ENCODE results near the gene RELN.
"Not testable (repeated sequence)": the region's sequence is repeated elsewhere in the genome, so short reads cannot be mapped to it uniquely, and the experiment has no call there.

Gene RELN

DNA sequence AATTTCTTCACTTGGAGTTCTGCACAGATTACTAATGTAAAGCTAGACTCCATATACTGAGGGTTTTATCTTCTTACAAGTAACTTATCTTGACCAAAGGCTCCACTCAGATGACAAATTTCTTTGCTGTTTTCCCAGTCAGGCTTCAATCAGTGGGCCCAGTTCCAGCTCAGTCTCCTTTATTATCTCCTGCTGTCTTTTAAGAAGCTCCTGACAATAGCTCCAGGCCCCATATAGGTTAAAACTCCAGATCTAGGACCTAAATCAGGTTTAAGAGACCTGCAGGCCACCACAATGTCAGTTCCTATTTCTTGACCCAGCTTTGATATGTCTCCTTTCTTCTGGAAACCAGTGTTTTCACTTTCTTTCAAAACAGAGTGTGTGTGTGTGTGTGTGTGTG, 165.2 kb downstream of the RELN start:
- no peak for DNase-seq

GRCh38 chr7:103823084-103823483, 166.4 kb downstream of the RELN start:
- DNase-seq, result no peak

DNA sequence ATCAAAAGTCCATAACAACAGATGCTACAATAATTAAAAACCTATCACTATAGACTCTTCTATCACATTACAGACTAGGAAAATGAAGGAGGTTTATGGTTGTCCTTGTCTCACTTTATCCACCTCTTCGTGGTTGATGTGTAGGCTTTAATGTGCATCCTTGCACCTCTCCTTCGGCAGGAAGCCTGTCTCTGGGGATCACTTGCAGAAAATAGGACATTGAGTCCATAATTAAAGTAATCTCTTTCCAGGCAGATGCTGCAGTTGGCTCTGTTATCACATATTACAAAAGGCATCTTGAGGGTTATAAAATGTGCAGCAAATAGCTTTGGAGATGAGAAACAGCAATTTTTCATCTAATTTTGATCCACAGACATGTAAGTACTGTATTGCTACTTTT, 168.4 kb downstream of the RELN start:
- no peak for DNase-seq

GRCh38 chr7:103815972-103816371, 173.5 kb downstream of the RELN start:
- not testable (repeated sequence) for DNase-seq

- no peak for DNase-seq
Observed at GRCh38 chr7:103813970-103814369, 175.5 kb downstream of the RELN start.

DNA sequence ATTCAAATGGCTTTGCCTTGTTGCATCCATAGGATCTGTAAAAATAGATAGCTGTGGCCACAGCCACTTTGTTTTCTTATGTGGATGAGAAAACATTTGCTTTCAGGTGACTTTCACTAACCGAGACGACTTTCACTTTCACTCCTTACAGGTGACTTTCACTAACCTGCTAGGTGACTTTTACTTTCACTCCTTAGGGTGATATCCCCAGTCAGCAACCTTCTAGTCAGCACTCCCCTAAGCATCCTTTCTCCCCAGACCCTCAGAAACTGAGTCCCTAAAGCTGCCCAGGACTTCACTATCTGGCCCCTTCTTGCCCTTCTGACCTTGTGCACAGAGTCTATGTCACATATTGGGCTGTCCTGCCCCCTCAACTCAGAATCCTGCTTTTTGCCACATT, 177.5 kb downstream of the RELN start:
- no peak for DNase-seq

- no peak for DNase-seq
Observed at GRCh38 chr7:103811290-103811689, 178.2 kb downstream of the RELN start.

- DNase-seq, result no peak
Observed at GRCh38 chr7:103810112-103810744, 179.2 kb downstream of the RELN start.

DNA sequence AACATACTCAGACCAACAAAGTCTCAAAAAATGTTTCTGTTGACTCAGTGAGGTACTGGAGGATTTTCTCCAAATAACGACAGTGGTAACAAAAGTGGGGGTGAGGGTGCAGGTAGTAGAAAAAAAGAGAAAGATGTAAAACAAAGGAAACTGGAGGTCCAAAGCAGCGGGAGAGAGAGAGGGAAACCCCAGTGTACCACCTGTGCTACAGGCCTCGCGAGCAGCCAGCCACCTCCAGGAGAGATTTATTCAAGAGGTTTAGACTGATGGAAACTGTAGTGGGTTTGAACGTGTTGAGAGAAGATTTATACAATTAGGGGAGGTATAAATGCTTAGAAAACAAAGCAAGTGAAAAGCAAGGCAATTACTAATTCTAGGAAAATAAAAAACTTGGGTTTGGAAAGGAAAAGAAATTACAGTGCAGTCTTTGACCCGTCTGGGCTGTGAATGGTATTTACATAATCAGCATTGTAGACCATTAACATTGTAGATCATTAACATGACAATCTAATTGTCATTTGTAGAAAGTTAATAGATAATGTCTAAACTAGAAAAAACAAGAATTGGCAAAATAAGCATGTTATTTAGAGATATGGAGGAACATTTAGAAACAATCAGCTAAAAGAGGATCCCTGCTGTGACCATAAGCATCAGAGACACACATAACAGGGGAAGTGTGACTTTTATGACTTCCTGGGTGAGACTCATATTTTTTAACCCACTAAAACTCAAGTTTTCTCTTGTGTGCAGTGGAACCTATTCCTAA, 180.0 kb downstream of the RELN start:
- no peak for DNase-seq

DNA sequence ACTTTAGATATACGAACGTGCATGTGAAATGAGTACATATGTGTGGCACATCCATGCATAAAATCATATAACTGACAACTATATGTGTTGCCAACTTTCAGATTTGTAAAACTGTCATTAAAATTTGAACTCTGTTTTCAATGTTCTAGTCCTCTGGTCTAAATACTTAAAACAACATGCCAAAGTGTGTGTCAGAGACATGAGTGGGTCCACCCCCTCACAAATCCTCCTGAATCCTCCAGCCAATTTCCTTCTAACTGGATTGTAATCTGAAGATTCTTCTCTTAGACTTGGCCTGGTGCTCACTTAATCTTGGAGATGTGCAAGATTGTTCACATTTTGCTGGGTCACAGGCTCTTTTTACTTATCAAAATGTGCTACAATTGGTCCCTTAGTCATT, 184.1 kb downstream of the RELN start:
- DNase-seq, result no peak

DNA sequence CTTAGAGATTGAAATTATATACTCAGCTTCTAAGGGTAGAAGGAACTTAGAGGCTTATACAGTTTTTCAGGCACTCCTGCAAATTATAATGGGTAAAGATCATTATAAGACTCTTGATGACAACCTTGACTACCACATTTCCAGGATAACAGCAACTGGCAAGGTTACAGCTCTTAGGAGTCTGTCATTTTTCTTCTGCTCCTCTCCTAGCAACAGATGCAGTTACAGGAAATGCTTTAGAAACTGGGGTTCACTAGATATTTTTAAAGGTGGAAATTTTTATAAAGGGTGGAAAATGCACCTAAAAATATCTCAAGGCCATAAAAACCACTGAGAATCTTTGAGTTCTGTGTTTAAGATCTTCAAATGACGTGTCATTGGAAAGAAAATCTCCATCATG, 185.8 kb downstream of the RELN start:
- DNase-seq, result no peak

DNA sequence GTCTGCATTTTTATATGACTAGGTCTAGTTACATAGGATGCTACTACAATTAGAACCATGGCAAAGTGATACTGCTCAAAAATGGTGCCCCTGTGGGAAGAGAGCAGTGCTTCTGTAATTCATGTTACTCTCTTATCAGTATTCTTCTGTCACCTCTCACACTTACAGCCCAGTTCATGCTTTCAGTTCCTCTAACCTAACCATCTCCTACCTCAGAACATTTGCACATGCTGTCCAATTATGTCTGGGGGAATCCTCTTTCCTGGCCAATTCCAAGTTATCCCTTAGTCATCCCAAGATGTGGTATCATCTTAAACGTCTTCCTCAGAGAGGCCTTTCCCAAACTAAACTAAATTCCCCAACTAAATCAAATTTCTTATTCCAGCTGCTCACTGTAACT, 190.2 kb downstream of the RELN start:
- no peak for DNase-seq

DNA sequence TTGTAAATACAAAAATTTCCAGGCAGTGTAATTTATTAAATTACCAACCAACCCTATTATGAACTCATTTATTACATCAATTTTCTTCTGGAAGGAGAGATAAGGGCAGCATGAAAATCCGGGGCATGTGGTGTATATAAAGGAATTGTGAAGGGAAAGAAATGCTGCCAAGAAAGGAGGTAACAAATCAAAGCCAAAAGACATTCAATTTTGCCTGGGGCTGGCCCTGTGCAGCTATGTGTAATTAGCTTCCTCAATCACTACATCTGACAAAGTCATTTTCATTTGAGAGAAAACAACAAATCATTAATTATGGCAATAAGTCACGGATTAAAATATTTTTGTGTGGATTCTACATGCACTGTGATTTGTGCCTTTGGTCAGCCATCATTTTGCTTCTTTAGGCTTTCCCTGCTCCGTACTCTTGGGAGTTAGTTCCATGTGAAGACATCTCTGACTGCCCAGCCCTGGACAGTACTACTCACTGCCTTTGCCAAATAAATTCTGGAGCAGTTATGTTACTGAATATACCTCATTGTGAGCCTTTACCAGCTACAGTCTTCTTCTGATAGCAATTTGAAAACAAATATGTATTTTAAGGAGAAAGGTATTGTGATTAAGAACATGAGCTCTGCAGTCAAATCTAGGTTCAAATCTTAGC, 191.7 kb downstream of the RELN start:
- no peak for DNase-seq

DNA sequence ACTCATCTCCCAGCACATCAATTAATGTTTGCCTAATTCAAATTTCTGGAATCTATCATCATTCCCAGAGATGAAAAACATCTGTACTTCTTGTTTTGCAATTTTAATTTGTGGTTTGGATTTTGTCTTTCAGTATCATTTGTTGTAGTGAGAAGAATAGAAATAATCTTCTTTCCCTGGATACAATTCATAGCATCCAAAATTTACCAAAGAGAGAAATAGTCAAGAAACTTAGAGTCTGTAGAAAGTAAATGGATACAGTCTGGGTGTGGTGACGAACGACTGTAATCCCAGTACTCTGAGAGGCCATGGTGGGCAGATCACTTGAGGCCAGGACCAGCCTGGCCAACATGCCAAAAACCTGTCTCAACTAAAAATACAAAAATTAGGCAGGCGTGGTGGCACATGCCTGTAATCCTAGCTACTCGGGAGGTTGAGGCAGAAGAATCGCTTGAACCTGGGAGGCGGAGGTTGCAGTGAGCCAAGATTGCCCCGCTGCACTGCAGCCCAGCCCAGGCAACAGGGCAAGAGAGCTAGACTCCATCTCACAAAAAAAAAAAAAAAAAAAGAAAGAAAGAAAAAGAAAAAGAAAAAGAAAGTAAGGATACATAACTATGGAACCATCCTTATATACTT, 193.0 kb downstream of the RELN start:
- no peak for DNase-seq

- no peak for DNase-seq
Observed at GRCh38 chr7:103795787-103796186, 193.7 kb downstream of the RELN start.

GRCh38 chr7:103795107-103795506, 194.4 kb downstream of the RELN start:
- DNase-seq, result no peak

DNA sequence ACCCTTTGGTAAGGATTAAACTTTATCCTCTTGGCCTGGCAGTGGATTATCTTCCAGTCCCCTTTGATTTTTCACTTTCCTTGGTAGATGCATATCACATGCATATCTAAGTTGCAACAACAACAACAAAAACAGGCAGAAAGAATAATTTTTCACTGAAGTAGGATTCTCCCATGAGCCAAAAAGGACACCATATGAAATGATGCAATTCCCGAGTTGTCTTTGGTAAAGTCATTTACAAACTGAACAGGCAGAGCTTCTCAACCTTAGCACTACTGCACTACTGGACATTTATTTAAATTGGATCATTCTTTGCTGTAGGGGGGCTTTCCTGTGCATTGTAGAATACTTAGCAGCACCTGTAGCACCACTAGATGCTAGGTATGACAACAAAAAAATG, 195.0 kb downstream of the RELN start:
- no peak for DNase-seq

GRCh38 chr7:103793614-103794013, 195.8 kb downstream of the RELN start:
- no peak for DNase-seq

GRCh38 chr7:103791894-103792293, 197.6 kb downstream of the RELN start:
- no peak for DNase-seq

- DNase-seq, result not testable (repeated sequence)
Observed at GRCh38 chr7:103787041-103787440, 202.4 kb downstream of the RELN start.

DNA sequence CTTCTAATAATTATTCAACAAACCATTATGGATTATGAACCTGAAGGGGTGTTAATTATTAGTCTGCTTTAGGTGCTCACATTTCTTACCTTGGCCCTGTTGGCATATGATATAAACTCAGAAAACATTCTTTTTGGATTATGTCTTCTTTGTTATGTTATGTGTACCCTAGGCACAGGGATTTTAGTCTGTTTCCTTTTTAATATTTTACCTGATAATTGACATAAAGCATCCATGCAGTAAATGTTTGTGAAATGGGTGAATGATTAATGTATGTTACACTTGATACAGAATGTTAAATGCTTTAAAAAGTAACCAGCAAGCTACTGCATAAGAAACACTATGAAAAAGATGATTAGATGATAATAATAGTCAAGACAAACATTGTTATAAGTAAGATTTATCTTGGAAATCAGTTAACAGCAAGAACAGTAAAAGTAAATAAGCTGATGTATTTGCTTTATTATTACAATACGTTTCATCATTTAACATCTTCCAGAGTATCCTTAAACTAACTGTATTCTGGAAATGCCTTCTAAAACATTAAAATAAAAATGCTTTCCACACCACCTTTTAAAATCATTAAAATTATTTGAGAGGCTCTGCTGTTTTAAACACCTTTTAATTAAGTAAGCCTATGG, 204.7 kb downstream of the RELN start:
- no peak for DNase-seq

DNA sequence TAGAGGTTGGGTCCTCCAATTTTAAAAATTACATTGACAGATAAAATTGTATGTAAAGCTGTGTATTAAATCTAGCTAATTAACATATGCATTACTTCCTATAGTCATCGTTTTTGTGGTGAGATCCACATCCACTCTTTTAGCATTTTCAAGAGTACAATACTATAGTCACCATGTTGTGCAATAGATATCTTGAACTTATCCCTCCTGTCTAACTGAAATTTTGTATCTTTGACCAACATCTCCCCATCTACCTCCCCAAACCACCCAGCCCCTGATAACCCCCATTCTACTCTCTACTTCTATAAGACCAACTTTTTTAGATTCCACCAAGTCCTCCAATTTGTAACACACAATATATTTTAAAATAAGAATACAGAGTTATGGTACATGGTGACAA, 208.0 kb downstream of the RELN start:
- peak; percentile 34 for DNase-seq

GRCh38 chr7:103780561-103780960, 208.9 kb downstream of the RELN start:
- DNase-seq, result not testable (repeated sequence)

Measured in hematopoietic multipotent progenitor cell treated with erythropoietin and hydrocortisone succinate and interleukin-3 and kit ligand, for 4 days (in vitro differentiated cells).